Fibroblast of skin of back (primary cell): ENCODE results near the gene PSTPIP1.

Source experiments
- DNase-seq: peaks from one replicate; pipeline ENCODE4 v3.0.0-alpha.2; 2013

Gene PSTPIP1

GRCh38 chr15:77044228-77045042 lies 49.5 kb downstream of the PSTPIP1 start:
- no peak for DNase-seq

- no peak for DNase-seq
These were observed 51.1 kb downstream of the PSTPIP1 start for GRCh38 chr15:77045985-77046384.

GRCh38 chr15:77046704-77047412 lies 51.9 kb downstream of the PSTPIP1 start:
- DNase-seq: no peak

- peak; percentile 57 for DNase-seq
These were observed 53.4 kb downstream of the PSTPIP1 start for GRCh38 chr15:77048135-77048876.

- DNase-seq: no peak
These were observed 57.6 kb downstream of the PSTPIP1 start for GRCh38 chr15:77052556-77052955.

- no peak for DNase-seq
These were observed 58.8 kb downstream of the PSTPIP1 start for GRCh38 chr15:77053709-77054108.

- DNase-seq: no peak
These were observed 62.1 kb downstream of the PSTPIP1 start for GRCh38 chr15:77057072-77057471.

GRCh38 chr15:77057685-77058084 lies 62.8 kb downstream of the PSTPIP1 start:
- no peak for DNase-seq

GRCh38 chr15:77058468-77058867 lies 63.5 kb downstream of the PSTPIP1 start:
- DNase-seq: no peak

- no peak for DNase-seq
These were observed 64.9 kb downstream of the PSTPIP1 start for GRCh38 chr15:77059786-77060361.

GRCh38 chr15:77060546-77060945 lies 65.6 kb downstream of the PSTPIP1 start:
- no peak for DNase-seq

- DNase-seq: no peak
These were observed 68.3 kb downstream of the PSTPIP1 start for GRCh38 chr15:77063249-77063648.

- no peak for DNase-seq
These were observed 69.1 kb downstream of the PSTPIP1 start for GRCh38 chr15:77064063-77064462.

GRCh38 chr15:77064539-77065308 lies 69.8 kb downstream of the PSTPIP1 start:
- peak; percentile 30 for DNase-seq

GRCh38 chr15:77066971-77067690 lies 72.2 kb downstream of the PSTPIP1 start:
- DNase-seq: peak; percentile 72

- no peak for DNase-seq
These were observed 72.9 kb downstream of the PSTPIP1 start for GRCh38 chr15:77067691-77068367.

GRCh38 chr15:77068633-77069032 lies 73.7 kb downstream of the PSTPIP1 start:
- DNase-seq: no peak

GRCh38 chr15:77069521-77070121 lies 74.7 kb downstream of the PSTPIP1 start:
- DNase-seq: no peak

- no peak for DNase-seq
These were observed 75.2 kb downstream of the PSTPIP1 start for GRCh38 chr15:77070180-77070494.

- peak; percentile 90 for DNase-seq
These were observed 75.8 kb downstream of the PSTPIP1 start, which contains the start of gene TSPAN3 for GRCh38 chr15:77070495-77071304. TSPAN3 (minus strand) TSS chr15:77071109; CDS start chr15:77070954, 155 bp downstream.
